A549 treated with CpdA at 1 μM for 4 hours (cell line): ENCODE measurements around the gene IFITM1. TPM values are rescaled to one million over a fixed set of nuclear protein-coding genes. Genes with fewer than 3 reads are reported as not detected.

Experiments
- total RNA-seq: library from RNA; stranded (reverse); fragments of 200-300 nt; extraction: Qiagen RNA extraction; gene quantifications from 5 replicates; pipeline ENCODE4 v1.2.3, GENCODE V29; 2022; ENCODE audit warnings: low read depth

The IFITM1 gene
- 0.24 to 0.82 TPM (median 0.49 TPM) in 4 of 5 replicates, not detected in the other for total RNA-seq

DNA sequence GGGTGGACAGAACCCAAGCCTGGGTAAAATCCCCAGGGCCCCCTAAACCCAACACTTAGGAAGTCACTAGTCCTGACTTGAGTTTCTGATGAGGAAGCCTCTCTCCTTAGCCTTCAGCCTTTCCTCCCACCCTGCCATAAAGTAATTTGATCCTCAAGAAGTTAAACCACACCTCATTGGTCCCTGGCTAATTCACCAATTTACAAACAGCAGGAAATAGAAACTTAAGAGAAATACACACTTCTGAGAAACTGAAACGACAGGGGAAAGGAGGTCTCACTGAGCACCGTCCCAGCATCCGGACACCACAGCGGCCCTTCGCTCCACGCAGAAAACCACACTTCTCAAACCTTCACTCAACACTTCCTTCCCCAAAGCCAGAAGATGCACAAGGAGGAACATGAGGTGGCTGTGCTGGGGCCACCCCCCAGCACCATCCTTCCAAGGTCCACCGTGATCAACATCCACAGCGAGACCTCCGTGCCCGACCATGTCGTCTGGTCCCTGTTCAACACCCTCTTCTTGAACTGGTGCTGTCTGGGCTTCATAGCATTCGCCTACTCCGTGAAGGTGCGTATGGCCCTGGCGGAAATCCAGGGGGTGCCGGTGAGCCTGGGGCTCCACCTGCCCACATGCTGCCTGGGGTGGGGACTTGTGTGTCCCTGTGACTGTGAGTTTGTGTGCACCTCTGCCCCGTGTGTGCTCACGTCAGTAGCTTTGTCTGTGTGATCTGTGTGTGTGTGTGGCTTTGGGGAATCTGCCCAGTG is at the start of gene IFITM1:
TSS of gene IFITM1 (plus strand) at position 254 of the 767 bp plus-strand sequence. CDS start at position 385, 131 bp downstream.

DNA sequence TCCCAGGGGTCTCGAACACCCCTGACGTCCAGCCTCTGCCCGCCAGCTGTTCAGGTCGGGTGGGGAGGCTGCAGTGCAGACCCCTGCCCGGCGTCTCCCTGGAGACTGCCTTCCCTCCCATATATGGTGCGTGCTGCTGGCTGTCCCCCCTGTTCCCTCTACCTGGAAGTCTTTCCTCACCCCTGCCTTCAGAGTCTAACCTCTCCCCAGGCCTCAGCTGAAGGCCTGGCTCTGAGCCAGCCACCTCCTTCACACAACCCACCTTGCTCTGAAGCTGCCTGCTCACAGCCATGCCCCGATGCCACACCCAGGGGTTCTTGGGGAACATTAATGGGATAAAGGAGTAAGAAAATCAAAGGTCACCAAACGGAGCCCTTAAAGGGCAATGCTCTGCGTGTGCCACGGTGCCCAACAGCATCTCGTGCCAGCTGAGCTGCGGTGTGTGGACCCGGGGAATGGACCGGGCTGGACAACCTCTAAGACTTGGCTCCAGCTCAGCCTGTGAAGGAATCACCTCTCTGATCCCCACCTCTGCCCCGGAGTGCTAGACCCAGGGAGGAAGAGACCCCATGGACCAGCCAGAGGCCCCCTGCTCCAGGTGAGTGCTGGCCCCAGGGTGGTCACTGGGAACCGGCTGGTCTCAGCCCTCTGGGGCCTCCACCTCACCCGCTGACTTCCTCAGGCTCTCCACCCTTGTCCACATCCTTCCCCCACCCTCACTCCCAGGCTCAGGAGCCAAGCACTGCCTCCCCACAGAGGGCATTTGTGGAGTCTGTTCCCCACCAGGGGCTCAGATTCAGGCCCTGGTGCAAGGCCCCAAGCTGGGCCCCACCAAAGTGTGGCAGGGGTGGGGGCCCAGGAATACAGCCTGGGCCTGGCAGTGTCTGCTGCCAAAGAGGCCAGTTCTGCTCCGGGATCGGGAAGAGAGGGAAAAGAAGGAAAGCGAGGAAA is 35.6 kb upstream of the IFITM1 start, which contains the start of gene NLRP6:
TSS of gene NLRP6 (plus strand) at position 407 of the 951 bp plus-strand sequence. CDS start at position 570, 163 bp downstream.

DNA sequence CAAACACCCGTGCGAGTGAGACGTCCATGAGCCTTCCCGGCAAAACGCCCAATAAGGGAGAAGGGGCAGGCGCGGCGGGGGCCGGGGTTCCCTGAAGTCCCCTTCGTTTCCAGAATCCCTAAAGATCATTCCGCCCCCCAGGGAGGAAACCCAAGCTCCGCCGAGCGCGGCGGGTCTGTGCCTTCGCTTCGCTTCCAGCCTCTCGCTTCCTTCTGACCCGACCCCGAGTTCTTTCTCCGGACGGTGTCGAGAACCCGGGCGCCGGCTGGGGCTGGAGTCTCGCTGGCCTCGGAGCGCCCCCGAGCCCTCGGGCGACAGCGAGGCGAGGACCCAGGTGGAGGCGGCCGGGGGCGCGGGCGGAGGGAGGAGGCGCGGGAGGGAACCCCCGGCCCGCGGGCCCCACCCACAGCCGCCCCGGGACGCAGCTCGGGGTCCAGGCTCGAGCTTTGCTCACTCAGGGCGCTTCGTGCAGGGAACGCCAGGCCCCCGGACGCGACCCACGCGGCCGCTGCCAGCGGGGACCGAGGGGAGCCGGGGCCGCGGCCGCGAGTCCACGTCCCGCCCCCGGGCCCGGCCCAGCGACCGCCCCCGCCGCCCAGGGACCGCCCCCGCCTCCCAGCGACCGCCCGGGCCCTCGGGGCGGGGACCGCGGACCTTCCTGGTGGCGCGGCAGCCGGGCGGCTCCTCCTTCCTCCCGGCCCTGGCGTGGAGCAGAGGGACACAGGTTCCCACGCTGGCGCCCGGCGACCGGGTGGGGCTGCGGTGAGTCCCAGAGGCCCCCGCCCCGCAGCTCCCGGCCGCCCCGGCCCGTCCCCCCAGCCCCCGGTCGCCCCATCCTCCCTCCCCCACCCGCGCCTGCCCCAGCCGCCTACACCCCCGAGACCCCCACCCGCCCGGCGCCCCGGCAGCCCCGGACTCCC is 25.1 kb upstream of the IFITM1 start, which contains the start of gene PGGHG:
TSS of gene PGGHG (plus strand) at position 649 of the 920 bp plus-strand sequence. CDS start 691 bp downstream, outside the sequence.

DNA sequence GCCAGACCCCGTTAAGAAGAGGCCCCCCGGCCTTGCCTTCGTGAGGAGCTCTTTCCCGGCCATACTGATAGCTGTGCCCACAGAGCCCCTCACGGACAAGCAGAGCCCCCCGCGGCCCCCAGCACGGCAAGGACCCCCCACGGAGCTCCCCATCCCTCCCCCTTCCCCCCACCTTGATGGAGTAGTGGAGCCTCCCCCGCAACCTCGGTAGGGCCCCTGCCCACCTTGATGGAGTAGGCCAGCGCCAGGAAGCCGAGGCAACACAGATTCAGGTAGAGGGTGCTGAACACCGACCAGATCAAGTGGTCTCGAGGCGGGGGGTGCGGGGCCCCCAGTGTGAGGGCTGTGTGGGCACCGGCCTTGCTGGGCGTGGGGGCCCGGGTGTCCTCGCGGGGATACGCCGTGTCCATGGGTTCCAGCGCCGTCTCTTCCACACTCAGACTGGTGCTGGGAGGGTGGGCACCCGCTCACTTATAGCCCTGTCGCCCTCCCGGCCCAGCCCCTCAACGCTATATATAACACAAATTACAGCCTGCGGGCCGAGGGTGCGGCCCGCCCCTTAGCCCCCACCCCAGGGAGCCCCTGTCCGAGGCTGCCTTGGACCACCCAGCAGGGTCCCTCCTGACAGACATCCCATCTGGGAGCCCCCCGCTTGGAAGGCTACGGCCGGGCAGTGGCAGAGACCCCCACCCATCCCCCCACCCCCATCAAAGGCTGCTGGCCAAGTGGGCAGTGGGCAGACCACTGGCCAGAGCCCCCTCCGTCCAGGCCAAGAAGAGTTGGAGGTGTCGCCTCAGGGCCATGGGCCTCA is 14.6 kb upstream of the IFITM1 start, which contains the start of gene IFITM5:
TSS of gene IFITM5 (minus strand) at position 446 of the 811 bp plus-strand sequence. CDS start at position 410, 36 bp downstream.

DNA sequence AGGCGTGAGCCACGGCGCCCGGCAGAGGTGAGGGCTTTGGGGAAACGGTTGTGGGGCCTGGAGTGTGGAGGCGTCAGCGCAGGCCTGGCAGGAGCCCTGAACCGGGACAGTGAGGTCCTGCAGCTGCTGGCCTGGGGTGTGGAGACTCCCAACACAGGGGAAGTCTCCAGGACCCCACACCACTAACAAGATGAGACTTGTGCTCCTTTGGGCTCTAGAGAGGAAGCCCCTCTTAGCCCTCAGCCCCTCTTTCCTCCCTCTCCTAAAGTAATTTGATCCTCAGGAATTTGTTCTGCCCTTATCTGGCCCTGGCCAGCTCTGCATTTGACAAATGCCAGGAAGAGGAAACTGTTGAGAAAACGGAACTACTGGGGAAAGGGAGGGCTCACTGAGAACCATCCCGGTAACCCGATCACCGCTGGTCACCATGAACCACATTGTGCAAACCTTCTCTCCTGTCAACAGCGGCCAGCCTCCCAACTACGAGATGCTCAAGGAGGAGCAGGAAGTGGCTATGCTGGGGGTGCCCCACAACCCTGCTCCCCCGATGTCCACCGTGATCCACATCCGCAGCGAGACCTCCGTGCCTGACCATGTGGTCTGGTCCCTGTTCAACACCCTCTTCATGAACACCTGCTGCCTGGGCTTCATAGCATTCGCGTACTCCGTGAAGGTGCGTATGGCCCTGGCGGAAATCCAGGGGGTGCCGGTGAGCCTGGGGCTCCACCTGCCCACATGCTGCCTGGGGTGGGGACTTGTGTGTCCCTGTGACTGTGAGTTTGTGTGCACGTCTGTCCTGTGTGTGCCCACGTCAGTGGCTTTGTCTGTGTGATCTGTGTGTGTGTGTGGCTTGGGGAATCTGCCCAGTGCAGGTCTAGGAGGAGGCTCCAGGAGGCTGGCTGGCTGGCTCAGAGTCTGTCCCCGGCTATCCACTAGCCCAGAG is 5.8 kb upstream of the IFITM1 start, which contains the start of gene IFITM2:
TSS of gene IFITM2 (plus strand) at position 51 of the 943 bp plus-strand sequence. CDS start at position 428, 377 bp downstream.

Other genes with a start within 250 kb of the IFITM1 start
- not detected in 5 replicates for gene SCGB1C1, start 121.0 kb upstream of the IFITM1 start, total RNA-seq
- gene BET1L, start 106.6 kb upstream of the IFITM1 start, total RNA-seq: 42.6 to 47.9 TPM (median 47.6 TPM) in 5 replicates
- 100 to 124 TPM (median 116 TPM) in 5 replicates for gene RIC8A, start 106.3 kb upstream of the IFITM1 start, total RNA-seq
- gene SIRT3, start 77.7 kb upstream of the IFITM1 start, total RNA-seq: 17.0 to 20.0 TPM (median 19.5 TPM) in 5 replicates
- gene PSMD13, start 77.1 kb upstream of the IFITM1 start, total RNA-seq: 163 to 204 TPM (median 177 TPM) in 5 replicates
- gene NLRP6, start 35.6 kb upstream of the IFITM1 start, total RNA-seq: not detected in 5 replicates
- 8.3 to 14.0 TPM (median 9.9 TPM) in 5 replicates for gene PGGHG, start 24.9 kb upstream of the IFITM1 start, total RNA-seq
- gene IFITM5, start 14.5 kb upstream of the IFITM1 start, total RNA-seq: 0.08 TPM in 1 of 5 replicates, not detected in the others
- gene IFITM2, start 6.2 kb upstream of the IFITM1 start, total RNA-seq: 55.4 to 67.4 TPM (median 60.2 TPM) in 5 replicates
- 20.3 to 33.4 TPM (median 29.1 TPM) in 5 replicates for gene IFITM3, start 6.8 kb downstream of the IFITM1 start, total RNA-seq
- 9.3 to 23.3 TPM (median 15.1 TPM) in 5 replicates for gene B4GALNT4, start 55.5 kb downstream of the IFITM1 start, total RNA-seq
- gene PKP3, start 80.2 kb downstream of the IFITM1 start, total RNA-seq: 31.0 to 40.9 TPM (median 35.4 TPM) in 5 replicates
- gene SIGIRR, start 101.0 kb downstream of the IFITM1 start, total RNA-seq: 58.8 to 99.8 TPM (median 88.2 TPM) in 5 replicates
- gene ANO9, start 128.0 kb downstream of the IFITM1 start, total RNA-seq: 0.51 to 1.2 TPM (median 0.77 TPM) in 5 replicates
- 35.2 to 48.4 TPM (median 45.1 TPM) in 5 replicates for gene PTDSS2, start 136.2 kb downstream of the IFITM1 start, total RNA-seq
- gene RNH1, start 193.2 kb downstream of the IFITM1 start, total RNA-seq: 122 to 172 TPM (median 165 TPM) in 5 replicates
- gene HRAS, start 221.5 kb downstream of the IFITM1 start, total RNA-seq: 92.4 to 151 TPM (median 143 TPM) in 5 replicates
- gene LRRC56, start 223.5 kb downstream of the IFITM1 start, total RNA-seq: 0.55 to 0.74 TPM (median 0.66 TPM) in 5 replicates
- 2.0 to 3.5 TPM (median 2.3 TPM) in 5 replicates for gene LMNTD2, start 246.7 kb downstream of the IFITM1 start, total RNA-seq
- gene RASSF7, start 246.9 kb downstream of the IFITM1 start, total RNA-seq: 30.8 to 37.0 TPM (median 33.0 TPM) in 5 replicates